DND-41 (cell line): ENCODE data around the gene ATP9A.

Source experiments
- ATAC-seq: fragments of 200-7000 bp; cut with Tn5 transposase; 3 replicates; pipeline ENCODE4 v1.9.1; 2021; ENCODE audit warnings: low read depth; ENCODE audit not compliant: insufficient read depth
- DNase-seq: peaks from one replicate; pipeline ENCODE4 v3.0.0-alpha.2; 2020
- H2AFZ ChIP-seq: 2 replicates; pipeline ENCODE4 v1.6.0; 2012; ENCODE audit warnings: low read depth, low read length
- H3K27ac ChIP-seq: 2 replicates; pipeline ENCODE4 v1.5.1; 2012; ENCODE audit warnings: low read length, inconsistent platforms
- H3K27me3 ChIP-seq: fragments of 200-600 bp; sonication (generic); 2 replicates; pipeline ENCODE4 v1.6.0; 2012; ENCODE audit warnings: low read length, mild to moderate bottlenecking, inconsistent platforms; ENCODE audit not compliant: insufficient read depth, poor library complexity
- H3K36me3 ChIP-seq: 2 replicates; pipeline ENCODE4 v1.5.1; 2012; ENCODE audit warnings: low read length, inconsistent platforms; ENCODE audit not compliant: insufficient read depth
- H3K4me1 ChIP-seq: 2 replicates; pipeline ENCODE4 v1.5.1; 2012; ENCODE audit warnings: mild to moderate bottlenecking, low read length; ENCODE audit not compliant: insufficient read depth
- H3K4me2 ChIP-seq: 2 replicates; pipeline ENCODE4 v1.6.0; 2012; ENCODE audit warnings: mild to moderate bottlenecking, moderate library complexity, low read length, inconsistent platforms; ENCODE audit not compliant: insufficient read depth
- H3K4me3 ChIP-seq, 2 experiments: fragments of 200-600 bp in 1 of 2; shearing (Covaris generic) in 1 of 2; 2 replicates each; pipeline ENCODE4 v1.5.1; 2012 to 2016; ENCODE audit warnings: inconsistent platforms in 2 of 2, low read length in 2 of 2, mild to moderate bottlenecking in 2 of 2, low read depth in 1 of 2, moderate library complexity in 1 of 2
- H3K79me2 ChIP-seq: 2 replicates; pipeline ENCODE4 v1.6.0; 2012; ENCODE audit warnings: low read length, inconsistent platforms; ENCODE audit not compliant: insufficient read depth
- H3K9ac ChIP-seq: 2 replicates; pipeline ENCODE4 v1.6.0; 2012; ENCODE audit warnings: low read depth, mild to moderate bottlenecking, inconsistent platforms, low read length, moderate library complexity
- H3K9me3 ChIP-seq: 2 replicates; pipeline ENCODE4 v1.5.1; 2012; ENCODE audit warnings: low read length, moderate library complexity, mild to moderate bottlenecking, inconsistent platforms; ENCODE audit not compliant: insufficient read depth, severe bottlenecking
- H4K20me1 ChIP-seq: 2 replicates; pipeline ENCODE4 v1.6.0; 2012; ENCODE audit warnings: low read length; ENCODE audit not compliant: insufficient read depth
- EZH2 ChIP-seq: IDR thresholded peaks from 3 replicates; pipeline ENCODE4 v1.6.1; 2012; ENCODE audit warnings: borderline replicate concordance, low read depth, mild to moderate bottlenecking, moderate library complexity, low read length, inconsistent platforms; ENCODE audit not compliant: severe bottlenecking
- TF ChIP-seq, protein P1 (sequence below): IDR thresholded peaks from 2 replicates; pipeline ENCODE4 v1.5.1; 2012; ENCODE audit warnings: borderline replicate concordance, low read length, moderate library complexity, mild to moderate bottlenecking; ENCODE audit not compliant: poor library complexity, severe bottlenecking; ENCODE audit errors: extremely low read depth

The ATP9A gene

DNA sequence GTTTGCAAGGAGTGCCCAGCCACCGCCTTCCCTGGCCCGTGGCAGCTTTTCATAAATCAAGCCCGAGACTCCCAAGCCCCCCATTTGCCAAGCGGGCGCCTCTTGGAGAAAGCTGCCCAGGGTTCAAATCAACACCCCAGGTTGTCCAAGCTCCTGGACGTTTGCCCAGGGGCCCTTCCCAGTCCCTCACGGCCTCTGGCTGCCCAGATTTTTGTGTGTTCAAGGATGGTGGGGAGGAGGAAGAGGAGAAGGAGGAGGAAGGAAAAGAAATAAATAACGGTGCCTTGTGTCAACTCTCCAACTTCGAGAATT lies 205.1 kb downstream of the ATP9A start:
- Histone ChIP-seq H3K27ac (no peak overlapping the region), H3K9ac (no peak overlapping the region)
- ATAC-seq, result no peak

DNA sequence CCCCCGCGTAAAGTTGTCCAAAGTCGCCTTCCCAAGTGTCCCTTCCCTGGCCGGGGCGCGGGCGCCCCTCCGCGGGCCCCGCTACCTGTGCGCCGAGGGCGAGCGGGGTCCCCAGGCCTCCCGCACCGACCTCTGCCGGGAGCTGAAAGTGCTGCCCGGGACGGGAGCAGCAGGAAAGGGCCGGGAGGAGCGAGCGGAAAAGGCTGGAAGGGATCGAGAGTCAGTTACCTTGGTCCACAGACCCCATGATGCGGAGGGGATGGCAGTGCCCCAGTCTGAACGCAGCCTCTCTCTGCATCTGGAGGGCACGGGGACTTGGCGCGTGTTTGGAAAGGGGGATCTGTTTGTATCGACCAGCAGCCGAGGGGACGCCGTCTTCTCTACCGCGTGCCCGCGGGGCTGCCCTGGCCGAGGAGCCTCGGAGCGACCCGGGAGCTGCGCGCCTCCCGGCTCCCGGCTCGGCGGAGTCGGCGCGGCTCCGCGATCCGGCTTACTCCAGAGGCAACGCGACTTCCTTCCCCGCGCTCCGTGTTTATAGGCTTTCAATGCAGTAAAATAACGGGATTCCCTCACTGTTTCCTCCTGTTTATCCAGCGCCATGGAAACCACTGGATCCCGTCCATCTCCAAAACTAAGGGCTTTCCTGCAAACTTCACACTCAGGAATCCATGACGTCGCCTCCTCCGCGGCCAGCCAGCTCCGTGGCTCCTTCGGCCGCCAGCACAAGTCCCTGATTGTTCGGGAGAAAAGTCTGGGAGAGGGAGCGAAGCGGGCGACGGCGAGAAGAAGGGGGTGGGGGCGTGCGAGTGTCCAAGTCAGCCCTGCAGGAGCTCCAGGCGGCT lies 205.6 kb downstream of the ATP9A start:
- no peaks in the 10 kb centered on the region for H3K4me1 ChIP-seq
- H3K9ac ChIP-seq, result no peak overlapping the region
- H3K79me2 ChIP-seq, result no peaks in the 10 kb centered on the region
- H3K36me3 ChIP-seq, result no peaks in the 10 kb centered on the region
- peaks cover 5% of the 10 kb centered on the region for H3K27me3 ChIP-seq
- no peaks in the 10 kb centered on the region for H3K9me3 ChIP-seq
- no peaks in the 10 kb centered on the region for H4K20me1 ChIP-seq
- H3K4me3 ChIP-seq, result no peak overlapping the region
- ATAC-seq, result no peak
- H3K27ac ChIP-seq, result no peak overlapping the region
- no peak overlapping the region for H3K4me2 ChIP-seq
- no peak for DNase-seq
- TF ChIP-seq, protein P1, sequence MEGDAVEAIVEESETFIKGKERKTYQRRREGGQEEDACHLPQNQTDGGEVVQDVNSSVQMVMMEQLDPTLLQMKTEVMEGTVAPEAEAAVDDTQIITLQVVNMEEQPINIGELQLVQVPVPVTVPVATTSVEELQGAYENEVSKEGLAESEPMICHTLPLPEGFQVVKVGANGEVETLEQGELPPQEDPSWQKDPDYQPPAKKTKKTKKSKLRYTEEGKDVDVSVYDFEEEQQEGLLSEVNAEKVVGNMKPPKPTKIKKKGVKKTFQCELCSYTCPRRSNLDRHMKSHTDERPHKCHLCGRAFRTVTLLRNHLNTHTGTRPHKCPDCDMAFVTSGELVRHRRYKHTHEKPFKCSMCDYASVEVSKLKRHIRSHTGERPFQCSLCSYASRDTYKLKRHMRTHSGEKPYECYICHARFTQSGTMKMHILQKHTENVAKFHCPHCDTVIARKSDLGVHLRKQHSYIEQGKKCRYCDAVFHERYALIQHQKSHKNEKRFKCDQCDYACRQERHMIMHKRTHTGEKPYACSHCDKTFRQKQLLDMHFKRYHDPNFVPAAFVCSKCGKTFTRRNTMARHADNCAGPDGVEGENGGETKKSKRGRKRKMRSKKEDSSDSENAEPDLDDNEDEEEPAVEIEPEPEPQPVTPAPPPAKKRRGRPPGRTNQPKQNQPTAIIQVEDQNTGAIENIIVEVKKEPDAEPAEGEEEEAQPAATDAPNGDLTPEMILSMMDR, result no peak
- no peak for TF ChIP-seq EZH2
- H2AFZ ChIP-seq, result no peak overlapping the region

More for the DNA sequence above, 205.1 kb downstream of the ATP9A start:
- no peaks in the 10 kb centered on the region for H3K36me3 ChIP-seq
- H2AFZ ChIP-seq, result no peak overlapping the region
- no peak overlapping the region for H3K4me3 ChIP-seq
- no peaks in the 10 kb centered on the region for H3K79me2 ChIP-seq
- H3K4me1 ChIP-seq, result no peaks in the 10 kb centered on the region
- no peak for TF ChIP-seq EZH2
- TF ChIP-seq, protein P1, result no peak
- no peaks in the 10 kb centered on the region for H3K9me3 ChIP-seq
- no peak for DNase-seq
- no peaks in the 10 kb centered on the region for H4K20me1 ChIP-seq
- no peak overlapping the region for H3K4me2 ChIP-seq
- peaks cover 5% of the 10 kb centered on the region for H3K27me3 ChIP-seq

DNA sequence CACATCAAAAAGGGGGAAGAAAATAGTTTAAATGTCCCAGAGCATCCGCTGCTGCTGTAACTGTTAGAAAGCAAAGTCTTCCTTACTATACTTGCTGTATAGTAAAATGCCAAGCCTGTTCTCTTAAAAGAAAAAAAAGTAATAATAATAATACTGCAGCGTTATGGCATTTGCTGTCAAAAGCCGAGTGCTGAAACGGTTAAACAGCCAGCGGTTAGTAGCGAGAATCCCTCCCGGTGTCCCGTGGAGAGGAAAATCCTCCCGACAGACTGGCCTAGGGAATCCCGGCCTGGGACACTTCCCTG lies 206.2 kb downstream of the ATP9A start:
- Histone ChIP-seq H3K4me3 (no peak overlapping the region), H4K20me1 (no peaks in the 10 kb centered on the region), H3K9ac (no peak overlapping the region), H3K27me3 (peaks cover 5% of the 10 kb centered on the region), H3K79me2 (no peaks in the 10 kb centered on the region), H3K4me2 (no peak overlapping the region), H3K27ac (no peak overlapping the region), H3K36me3 (no peaks in the 10 kb centered on the region), H3K4me1 (no peaks in the 10 kb centered on the region), H2AFZ (no peak overlapping the region), H3K9me3 (no peaks in the 10 kb centered on the region)
- DNase-seq (no peak), ATAC-seq (no peak)
- TF ChIP-seq EZH2, result no peak
- TF ChIP-seq, protein P1, result no peak
